Activated naive CD8-positive, alpha-beta T cell treated with anti-CD3 and anti-CD28 coated beads, Interleukin-2, amount 50 U/mL, for 24 hours (primary cell): ENCODE measurements around the gene CNNM1.

Source experiments
- ATAC-seq: fragments of 150-1000 bp; cut with Tn5 transposase; one replicate; pipeline ENCODE4 v1.10.0; 2021
- DNase-seq: peaks from one replicate; pipeline ENCODE4 v3.0.0; 2021
- H3K27ac Mint-ChIP-seq: one replicate; pipeline ENCODE4 v1.8.0; 2021; ENCODE audit warnings: mild to moderate bottlenecking, mixed read lengths
- H3K27me3 Mint-ChIP-seq: one replicate; pipeline ENCODE4 v1.8.0; 2021; ENCODE audit warnings: mixed read lengths
- H3K36me3 Mint-ChIP-seq: one replicate; pipeline ENCODE4 v1.8.0; 2021; ENCODE audit warnings: low read depth, mixed read lengths
- H3K4me1 Mint-ChIP-seq: one replicate; pipeline ENCODE4 v1.8.0; 2021; ENCODE audit warnings: mixed read lengths
- H3K4me3 Mint-ChIP-seq: one replicate; pipeline ENCODE4 v1.8.0; 2021; ENCODE audit warnings: mild to moderate bottlenecking, moderate library complexity, mixed read lengths
- H3K9me3 Mint-ChIP-seq: one replicate; pipeline ENCODE4 v1.8.0; 2021; ENCODE audit warnings: mixed read lengths

Gene CNNM1

DNA sequence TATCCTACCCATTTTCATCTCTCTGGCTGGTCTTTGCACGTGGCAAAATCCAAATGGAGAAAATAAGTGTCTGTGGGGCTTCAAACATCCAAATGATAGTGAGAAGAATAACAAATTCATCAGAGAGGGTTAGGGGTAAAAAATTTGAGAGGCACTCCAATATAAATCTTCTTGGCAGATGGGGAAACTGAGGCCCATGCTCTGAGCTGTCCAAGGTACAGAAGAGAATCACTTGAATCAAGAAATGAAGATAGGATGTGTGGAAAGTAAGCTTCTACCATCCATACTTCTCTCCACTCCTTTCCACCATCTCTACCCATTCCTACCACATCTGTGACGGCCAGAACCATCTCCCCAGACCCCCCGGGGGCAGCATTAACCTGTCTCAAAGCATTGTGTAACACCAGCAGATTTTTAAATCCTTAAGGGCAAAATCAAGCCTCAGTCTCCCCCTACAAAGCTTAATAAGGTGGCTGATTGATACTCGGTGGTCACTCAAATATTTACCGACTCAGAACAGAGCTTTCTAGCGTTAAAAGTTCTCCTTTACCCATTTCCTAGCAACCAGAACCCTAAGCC lies 100.5 kb downstream of the CNNM1 start:
- ATAC-seq (no peak), DNase-seq (no peak)
- H3K27me3 Mint-ChIP-seq: peaks cover 3% of the 10 kb centered on the region
- peaks cover 41% of the 10 kb centered on the region for H3K4me1 Mint-ChIP-seq
- H3K9me3 Mint-ChIP-seq: no peaks in the 10 kb centered on the region
- peak overlapping the region; percentile 100 for H3K4me3 Mint-ChIP-seq
- H3K27ac Mint-ChIP-seq: peak overlapping the region; percentile 97
- peaks cover 5% of the 10 kb centered on the region for H3K36me3 Mint-ChIP-seq

DNA sequence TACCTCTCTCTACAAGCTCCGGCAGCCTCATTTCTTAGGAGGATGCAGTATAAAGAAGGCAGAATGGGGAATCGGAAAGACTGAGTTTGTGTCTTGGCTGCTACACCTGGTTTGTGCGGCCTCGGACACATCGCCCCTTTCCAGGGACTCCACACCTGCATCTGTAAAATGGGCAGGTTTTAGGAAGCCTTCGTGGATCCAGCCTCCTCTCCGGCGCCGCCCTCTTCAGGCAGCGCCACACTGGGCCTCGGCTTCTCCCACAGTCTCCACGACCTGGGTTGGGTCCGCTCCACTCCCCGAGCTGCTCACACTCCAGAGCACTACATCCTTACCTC lies 100.9 kb downstream of the CNNM1 start:
- Mint-ChIP-seq H3K36me3 (peaks cover 3% of the 10 kb centered on the region), H3K4me1 (peaks cover 41% of the 10 kb centered on the region), H3K4me3 (peak overlapping the region; percentile 100), H3K27ac (peak overlapping the region; percentile 97), H3K27me3 (peaks cover 3% of the 10 kb centered on the region), H3K9me3 (no peaks in the 10 kb centered on the region)
- no peak for DNase-seq
- no peak for ATAC-seq

DNA sequence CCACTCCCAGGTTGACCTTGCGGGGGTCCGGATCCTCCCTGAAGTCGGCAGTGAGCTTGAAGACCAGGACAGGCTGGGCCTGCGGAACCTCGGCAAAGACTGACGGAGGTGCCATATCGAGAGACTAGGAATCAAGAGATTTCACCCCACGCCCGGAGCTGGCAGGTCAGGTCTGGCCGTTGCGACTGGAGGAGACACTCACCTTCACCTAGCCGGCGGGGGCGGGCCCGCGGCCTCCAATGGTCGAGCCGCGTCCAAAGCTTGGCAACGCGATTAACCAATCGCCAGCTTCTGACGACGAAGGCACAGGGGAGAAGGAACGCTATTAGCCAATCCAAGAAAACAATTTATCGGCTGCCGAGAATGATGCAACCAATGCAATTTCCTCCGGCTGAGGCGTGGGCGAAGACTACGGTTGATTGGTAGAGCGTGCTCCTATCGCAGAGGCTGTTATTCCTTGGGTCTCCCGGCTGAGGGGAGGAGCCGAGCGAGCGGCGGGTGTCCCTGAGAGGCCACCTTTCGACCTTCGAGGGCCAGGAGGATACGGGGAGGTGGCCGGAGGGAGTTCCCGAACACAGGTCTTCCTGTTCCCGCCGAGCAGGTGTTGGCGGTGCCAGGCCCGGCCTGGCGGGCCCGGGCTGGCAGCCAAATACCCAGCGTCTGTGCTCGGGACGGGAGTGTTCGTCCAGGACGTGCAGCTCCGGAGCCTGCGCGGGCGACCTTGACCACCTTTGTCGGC lies 101.5 kb downstream of the CNNM1 start, which contains the start of gene GOT1:
Gene GOT1, minus strand, starts transcription at position 174 of the 739 bp plus-strand sequence. Its CDS starts 59 bp downstream, at position 115.
- Mint-ChIP-seq H3K4me3 (peak within 1 kb of the TSS; percentile 100), H3K4me1 (peaks cover 41% of the 10 kb centered on the region)
- DNase-seq: peak; percentile 92

DNA sequence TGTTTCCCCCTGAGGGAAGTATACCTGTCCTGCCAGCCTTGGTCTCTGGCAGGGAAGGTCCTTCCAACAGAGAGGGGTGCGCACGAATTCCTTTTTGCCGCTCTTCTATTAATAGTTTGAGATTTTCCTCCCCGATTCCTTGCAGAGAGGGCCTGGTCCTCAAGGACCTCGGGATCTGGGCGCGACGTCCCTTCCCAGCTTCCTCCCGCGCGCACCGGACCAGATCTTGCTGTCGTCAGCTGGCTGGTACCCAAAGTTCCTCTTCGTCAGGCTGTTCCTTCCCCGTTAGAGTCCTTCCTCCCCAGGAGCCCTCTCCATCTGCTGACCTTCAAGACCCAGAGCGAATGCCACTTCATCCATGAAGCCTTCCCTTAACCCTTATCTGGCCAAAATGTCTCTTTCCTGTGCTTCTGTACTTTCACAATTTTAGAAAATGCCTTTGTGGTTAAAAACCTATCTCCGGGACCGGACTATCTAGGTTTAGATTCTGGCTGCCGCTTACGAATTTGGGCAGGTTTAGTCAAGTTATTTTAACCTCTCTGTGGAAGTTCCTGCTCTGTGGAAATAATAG lies 102.1 kb downstream of the CNNM1 start:
- Mint-ChIP-seq H3K9me3 (no peaks in the 10 kb centered on the region), H3K4me3 (peak overlapping the region; percentile 100), H3K4me1 (peaks cover 41% of the 10 kb centered on the region), H3K27ac (peak overlapping the region; percentile 97), H3K36me3 (peaks cover 2% of the 10 kb centered on the region), H3K27me3 (peaks cover 3% of the 10 kb centered on the region)
- ATAC-seq (no peak), DNase-seq (peak; percentile 39)

More for the DNA sequence above, 101.5 kb downstream of the CNNM1 start, which contains the start of gene GOT1:
- Mint-ChIP-seq H3K9me3 (no peaks in the 10 kb centered on the region), H3K27me3 (peaks cover 3% of the 10 kb centered on the region), H3K27ac (peak within 1 kb of the TSS; percentile 97), H3K36me3 (peaks cover 2% of the 10 kb centered on the region)
- peak; percentile 94 for ATAC-seq

DNA sequence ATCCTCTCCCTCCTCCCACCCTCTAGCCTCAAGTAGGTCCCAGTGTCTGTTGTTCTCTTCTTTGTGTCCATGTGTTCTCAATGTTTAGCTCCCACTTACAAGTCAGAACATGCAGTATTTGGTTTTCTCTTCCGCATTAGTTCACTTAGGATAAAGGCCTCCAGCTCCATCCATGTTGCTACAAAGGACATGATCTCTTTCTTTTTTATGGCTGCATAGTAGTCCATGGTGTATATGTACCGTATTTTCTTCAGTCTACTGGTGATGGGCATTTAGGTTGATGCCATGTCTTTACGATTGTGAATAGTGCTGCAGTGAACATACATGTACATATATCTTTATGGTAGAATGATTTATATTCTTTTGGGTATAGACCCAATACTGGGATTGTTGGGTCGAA lies 102.9 kb downstream of the CNNM1 start:
- Mint-ChIP-seq H3K27ac (peak overlapping the region; percentile 38), H3K4me3 (peak overlapping the region; percentile 100), H3K36me3 (peaks cover 2% of the 10 kb centered on the region), H3K27me3 (peaks cover 3% of the 10 kb centered on the region), H3K4me1 (peaks cover 41% of the 10 kb centered on the region), H3K9me3 (no peaks in the 10 kb centered on the region)
- ATAC-seq (no peak), DNase-seq (no peak)

DNA sequence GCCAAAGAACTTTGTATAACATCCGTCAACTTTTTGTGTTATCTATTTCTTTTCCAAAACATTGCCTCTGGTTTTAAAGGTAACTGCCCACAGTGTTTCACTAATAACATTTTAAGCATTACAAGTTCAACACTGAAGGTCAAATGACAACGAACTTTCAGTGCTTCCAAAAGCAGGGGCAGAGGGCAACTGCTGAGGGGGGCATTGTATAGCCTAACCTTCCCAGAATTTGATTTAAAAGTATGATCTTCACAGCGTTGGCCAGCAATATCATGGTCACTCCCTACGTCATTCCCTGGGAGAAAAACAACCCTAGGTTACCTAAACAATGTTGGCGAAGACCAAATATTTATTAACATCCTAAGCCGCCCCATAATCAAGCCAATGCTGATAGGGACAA lies 103.7 kb downstream of the CNNM1 start:
- no peak overlapping the region for H3K27ac Mint-ChIP-seq
- no peaks in the 10 kb centered on the region for H3K9me3 Mint-ChIP-seq
- H3K4me3 Mint-ChIP-seq: no peak overlapping the region
- ATAC-seq (no peak), DNase-seq (no peak)
- peaks cover 2% of the 10 kb centered on the region for H3K36me3 Mint-ChIP-seq
- H3K4me1 Mint-ChIP-seq: peaks cover 39% of the 10 kb centered on the region
- peaks cover 3% of the 10 kb centered on the region for H3K27me3 Mint-ChIP-seq

DNA sequence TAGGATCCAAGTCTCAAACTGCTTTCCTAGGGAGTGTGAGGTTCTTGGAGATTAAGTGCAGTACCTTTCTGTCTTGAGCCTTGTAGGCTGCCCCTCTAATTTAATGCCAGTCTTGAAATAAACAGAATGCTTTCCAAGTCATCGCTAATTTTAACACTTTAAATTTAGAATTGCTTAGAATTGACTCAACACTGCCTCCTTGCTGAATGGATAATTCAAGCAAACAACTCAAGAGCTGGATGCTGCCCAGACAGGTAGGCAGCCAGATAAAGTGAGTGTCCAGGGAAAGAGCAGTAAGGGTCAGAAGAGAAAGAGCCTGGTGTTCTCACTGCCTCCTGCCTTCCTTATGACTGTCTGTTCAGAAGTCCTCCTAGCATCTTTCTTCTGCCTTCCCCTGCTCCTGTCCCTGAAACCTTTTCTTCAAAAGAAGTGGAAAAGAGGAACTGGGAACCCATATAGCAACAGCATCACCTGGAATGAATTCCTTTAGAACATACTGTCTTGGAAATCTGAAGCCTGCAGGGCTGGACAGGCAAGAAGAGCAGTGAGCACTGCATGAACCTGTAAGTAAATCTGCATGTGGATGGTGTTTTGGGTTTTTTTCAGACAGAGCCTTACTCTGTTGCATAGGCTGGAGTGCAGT lies 104.3 kb downstream of the CNNM1 start:
- no peak overlapping the region for H3K4me3 Mint-ChIP-seq
- H3K9me3 Mint-ChIP-seq: no peaks in the 10 kb centered on the region
- H3K27ac Mint-ChIP-seq: no peak overlapping the region
- H3K36me3 Mint-ChIP-seq: peaks cover 2% of the 10 kb centered on the region
- peaks cover 35% of the 10 kb centered on the region for H3K4me1 Mint-ChIP-seq
- peaks cover 3% of the 10 kb centered on the region for H3K27me3 Mint-ChIP-seq
- no peak for ATAC-seq
- no peak for DNase-seq

DNA sequence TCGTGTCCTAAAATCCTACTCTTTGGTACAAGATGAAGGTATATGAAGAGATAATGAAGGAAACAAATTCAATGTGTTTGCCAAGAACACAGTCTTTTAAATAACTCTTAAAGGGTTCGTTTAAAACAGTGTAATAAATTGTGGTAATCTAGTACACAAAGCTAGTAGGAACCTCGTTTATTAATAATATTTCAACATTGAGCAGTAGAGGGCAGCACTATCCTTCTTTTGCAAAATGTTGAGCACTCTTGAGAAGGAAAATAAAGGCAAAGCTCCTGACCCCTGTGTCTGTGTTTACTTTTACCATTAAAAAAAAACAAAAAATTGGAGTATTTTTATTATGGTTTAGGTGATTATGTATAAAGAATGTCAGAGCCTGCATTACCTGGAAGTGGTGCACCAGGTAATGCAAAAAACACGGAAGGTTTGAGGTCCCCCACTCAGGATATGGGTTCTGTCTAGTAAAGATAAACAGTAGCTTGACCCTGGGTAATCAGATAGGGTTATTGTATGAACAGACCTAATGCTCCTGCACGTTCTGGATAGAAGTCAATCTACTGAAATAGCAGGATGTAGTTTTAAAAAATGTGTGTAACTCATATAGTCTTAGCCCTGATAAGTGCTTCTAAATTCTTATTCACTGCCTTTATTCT lies 107.0 kb downstream of the CNNM1 start:
- no peak for DNase-seq
- Mint-ChIP-seq H3K4me3 (no peak overlapping the region), H3K27ac (no peak overlapping the region)

DNA sequence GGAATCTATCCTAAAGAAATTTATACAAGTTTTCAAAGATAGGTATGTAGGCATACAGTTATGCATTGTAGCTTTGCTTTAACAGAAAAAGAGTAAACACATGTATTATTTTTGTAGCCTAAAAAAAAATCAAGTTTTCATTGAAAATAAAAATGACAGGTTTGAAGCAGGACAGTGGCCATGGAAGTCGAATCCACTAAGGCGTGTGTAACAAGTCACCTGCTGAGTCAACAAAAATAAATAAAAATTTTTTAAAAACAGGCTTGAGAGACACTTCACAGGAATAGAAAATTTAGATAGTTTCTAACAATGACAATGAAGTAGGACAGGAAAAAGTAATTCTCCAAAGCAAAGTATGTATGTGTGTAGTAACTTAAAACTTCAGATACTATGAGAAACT lies 109.7 kb downstream of the CNNM1 start:
- Mint-ChIP-seq H3K27ac (no peak overlapping the region), H3K36me3 (peaks cover under 1% of the 10 kb centered on the region), H3K4me3 (no peak overlapping the region), H3K27me3 (no peaks in the 10 kb centered on the region), H3K9me3 (no peaks in the 10 kb centered on the region), H3K4me1 (no peaks in the 10 kb centered on the region)
- DNase-seq (no peak), ATAC-seq (no peak)

More for the DNA sequence above, 107.0 kb downstream of the CNNM1 start:
- H3K36me3 Mint-ChIP-seq: peaks cover 2% of the 10 kb centered on the region
- H3K4me1 Mint-ChIP-seq: peaks cover 16% of the 10 kb centered on the region
- H3K27me3 Mint-ChIP-seq: no peaks in the 10 kb centered on the region
- H3K9me3 Mint-ChIP-seq: no peaks in the 10 kb centered on the region
- ATAC-seq: no peak

DNA sequence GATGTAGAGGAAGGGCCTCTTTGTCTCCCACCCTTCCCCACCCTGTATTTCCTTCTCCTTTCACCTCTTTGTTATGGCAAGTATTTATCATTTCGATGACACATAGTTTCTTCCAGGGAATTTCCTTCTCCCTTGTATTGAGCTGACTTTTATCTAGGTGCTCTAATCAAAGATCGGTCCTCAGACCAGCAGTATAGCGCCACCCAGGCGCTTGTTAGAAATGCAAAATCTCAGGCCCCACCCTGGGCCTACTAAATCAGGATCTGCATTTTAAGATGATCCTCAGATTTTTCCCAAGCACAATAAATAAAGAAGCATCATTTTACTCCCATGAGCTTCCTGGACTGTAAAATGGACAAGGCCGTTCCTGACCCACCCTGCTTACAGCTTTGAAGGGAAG lies 113.2 kb downstream of the CNNM1 start:
- Mint-ChIP-seq H3K4me3 (no peak overlapping the region), H3K9me3 (no peaks in the 10 kb centered on the region), H3K27me3 (peaks cover 5% of the 10 kb centered on the region), H3K36me3 (no peaks in the 10 kb centered on the region), H3K27ac (no peak overlapping the region), H3K4me1 (no peaks in the 10 kb centered on the region)
- no peak for ATAC-seq
- no peak for DNase-seq

DNA sequence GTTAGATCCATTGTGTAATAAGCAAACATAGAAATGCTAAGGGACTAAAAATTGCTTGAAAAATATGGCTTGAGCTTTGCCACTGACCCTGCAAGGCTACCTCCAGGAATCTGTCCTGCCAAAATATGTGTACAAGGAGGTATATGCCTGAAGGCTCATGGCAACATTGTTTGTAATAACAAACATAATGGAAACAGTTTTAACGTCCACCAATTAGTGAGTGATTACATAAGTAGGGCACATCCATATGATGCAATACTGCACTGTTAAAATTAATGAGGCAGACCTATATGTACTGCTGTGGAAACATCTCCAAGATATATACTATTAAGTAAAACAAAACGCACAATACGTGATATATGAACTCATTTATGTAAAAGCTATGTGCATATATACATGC lies 114.3 kb downstream of the CNNM1 start:
- Mint-ChIP-seq H3K27ac (no peak overlapping the region), H3K4me3 (no peak overlapping the region), H3K36me3 (no peaks in the 10 kb centered on the region), H3K9me3 (no peaks in the 10 kb centered on the region), H3K4me1 (no peaks in the 10 kb centered on the region), H3K27me3 (peaks cover 5% of the 10 kb centered on the region)
- ATAC-seq (no peak), DNase-seq (no peak)
